Osteocyte (in vitro differentiated cells): ENCODE data around the gene TMPRSS11B. TPM values are rescaled to one million over a fixed set of nuclear protein-coding genes. Genes with fewer than 3 reads are reported as not detected.
A peak's percentile ranks its signal among the peaks of the same experiment; 100 is the strongest.

Source experiments
- DNase-seq: peaks from one replicate; pipeline ENCODE4 v3.0.0; 2021; ENCODE audit warnings: mixed read lengths; ENCODE audit not compliant: unreplicated experiment; ENCODE audit errors: extremely low spot score
- H3K27ac Mint-ChIP-seq: one replicate; pipeline ENCODE4 v1.8.0; 2021; ENCODE audit warnings: mild to moderate bottlenecking, mixed read lengths; ENCODE audit not compliant: unreplicated experiment
- H3K27me3 Mint-ChIP-seq: one replicate; pipeline ENCODE4 v1.8.0; 2021; ENCODE audit warnings: mixed read lengths; ENCODE audit not compliant: unreplicated experiment
- H3K36me3 Mint-ChIP-seq: one replicate; pipeline ENCODE4 v1.8.0; 2021; ENCODE audit warnings: mixed read lengths; ENCODE audit not compliant: unreplicated experiment
- H3K4me1 Mint-ChIP-seq: one replicate; pipeline ENCODE4 v1.8.0; 2021; ENCODE audit warnings: mixed read lengths; ENCODE audit not compliant: unreplicated experiment
- H3K4me3 Mint-ChIP-seq: one replicate; pipeline ENCODE4 v1.8.0; 2021; ENCODE audit warnings: mild to moderate bottlenecking, moderate library complexity, mixed read lengths; ENCODE audit not compliant: unreplicated experiment
- H3K9me3 Mint-ChIP-seq: one replicate; pipeline ENCODE4 v1.8.0; 2021; ENCODE audit warnings: mixed read lengths; ENCODE audit not compliant: unreplicated experiment
- CTCF ChIP-seq: fragments of 200-600 bp; sonication (generic); IDR thresholded peaks from 2 replicates; pipeline ENCODE4 v1.5.0; 2021; ENCODE audit warnings: antibody characterized with exemption, mild to moderate bottlenecking, moderate library complexity
- total RNA-seq: library from RNA; stranded (reverse); gene quantifications from 2 replicates; pipeline ENCODE4 v1.2.1, GENCODE V29; 2021

Gene TMPRSS11B
- total RNA-seq, 1 donor from 2014 or later, result not detected

- Mint-ChIP-seq H3K4me3 (peak overlapping the region; percentile 78), H3K4me1 (peaks cover 17% of the 10 kb centered on the region), H3K27ac (peak overlapping the region; percentile 37), H3K27me3 (peaks cover 3% of the 10 kb centered on the region), H3K9me3 (no peaks in the 10 kb centered on the region), H3K36me3 (no peaks in the 10 kb centered on the region)
- no peak for TF ChIP-seq CTCF
- DNase-seq, result no peak
Measured at GRCh38 chr4:68272380-68272779, 26.9 kb upstream of the TMPRSS11B start.

- no peak for DNase-seq
- Mint-ChIP-seq H3K9me3 (no peaks in the 10 kb centered on the region), H3K27me3 (peaks cover 3% of the 10 kb centered on the region), H3K4me1 (peaks cover 22% of the 10 kb centered on the region), H3K27ac (peak overlapping the region; percentile 37), H3K36me3 (no peaks in the 10 kb centered on the region), H3K4me3 (peak overlapping the region; percentile 78)
- peak; percentile 73 for TF ChIP-seq CTCF
Measured at GRCh38 chr4:68271851-68272357, 26.4 kb upstream of the TMPRSS11B start.

GRCh38 chr4:68267433-68267944, 22.0 kb upstream of the TMPRSS11B start:
- no peak overlapping the region for H3K4me3 Mint-ChIP-seq
- no peaks in the 10 kb centered on the region for H3K36me3 Mint-ChIP-seq
- H3K27ac Mint-ChIP-seq, result peak overlapping the region; percentile 75
- peaks cover 21% of the 10 kb centered on the region for H3K4me1 Mint-ChIP-seq
- TF ChIP-seq CTCF, result no peak
- DNase-seq, result no peak
- no peaks in the 10 kb centered on the region for H3K9me3 Mint-ChIP-seq
- no peaks in the 10 kb centered on the region for H3K27me3 Mint-ChIP-seq

- no peaks in the 10 kb centered on the region for H3K36me3 Mint-ChIP-seq
- TF ChIP-seq CTCF, result no peak
- no peak overlapping the region for H3K4me3 Mint-ChIP-seq
- H3K9me3 Mint-ChIP-seq, result no peaks in the 10 kb centered on the region
- H3K4me1 Mint-ChIP-seq, result peaks cover 16% of the 10 kb centered on the region
- H3K27me3 Mint-ChIP-seq, result peaks cover 3% of the 10 kb centered on the region
- H3K27ac Mint-ChIP-seq, result no peak overlapping the region
- DNase-seq, result no peak
Measured at GRCh38 chr4:68264875-68265565, 19.5 kb upstream of the TMPRSS11B start.

GRCh38 chr4:68259191-68259590, 13.7 kb upstream of the TMPRSS11B start:
- H3K36me3 Mint-ChIP-seq, result no peaks in the 10 kb centered on the region
- TF ChIP-seq CTCF, result no peak

More at GRCh38 chr4:68259191-68259590, 13.7 kb upstream of the TMPRSS11B start:
- no peaks in the 10 kb centered on the region for H3K9me3 Mint-ChIP-seq
- H3K27me3 Mint-ChIP-seq, result peaks cover 9% of the 10 kb centered on the region
- no peak overlapping the region for H3K4me3 Mint-ChIP-seq
- no peak overlapping the region for H3K27ac Mint-ChIP-seq
- no peaks in the 10 kb centered on the region for H3K4me1 Mint-ChIP-seq
- DNase-seq, result no peak
